Skeletal muscle satellite cell (primary cell): ENCODE data around the gene OGA.

Experiments used
- H3K27me3 ChIP-seq: 2 replicates; pipeline ENCODE4 v1.7.0; 2013; ENCODE audit warnings: low read length; ENCODE audit not compliant: control insufficient read depth, insufficient read depth
- H3K36me3 ChIP-seq: 2 replicates; pipeline ENCODE4 v1.7.0; 2013; ENCODE audit warnings: mild to moderate bottlenecking, control low read depth, low read length; ENCODE audit not compliant: insufficient read depth
- H3K4me1 ChIP-seq: 2 replicates; pipeline ENCODE4 v1.7.0; 2013; ENCODE audit warnings: low read length; ENCODE audit not compliant: control insufficient read depth, insufficient read depth
- H3K4me2 ChIP-seq: 2 replicates; pipeline ENCODE4 v1.7.0; 2013; ENCODE audit warnings: mild to moderate bottlenecking, low read length
- H3K4me3 ChIP-seq: 2 replicates; pipeline ENCODE4 v1.7.0; 2013; ENCODE audit warnings: low read length
- H3K9ac ChIP-seq: 2 replicates; pipeline ENCODE4 v1.7.0; 2013; ENCODE audit warnings: mild to moderate bottlenecking, low read depth, low read length, moderate library complexity
- H3K9me3 ChIP-seq: replicated peaks from 2 replicates; pipeline ENCODE4 v1.7.0; 2013; ENCODE audit warnings: mild to moderate bottlenecking, control low read depth, low read length

The OGA gene

DNA sequence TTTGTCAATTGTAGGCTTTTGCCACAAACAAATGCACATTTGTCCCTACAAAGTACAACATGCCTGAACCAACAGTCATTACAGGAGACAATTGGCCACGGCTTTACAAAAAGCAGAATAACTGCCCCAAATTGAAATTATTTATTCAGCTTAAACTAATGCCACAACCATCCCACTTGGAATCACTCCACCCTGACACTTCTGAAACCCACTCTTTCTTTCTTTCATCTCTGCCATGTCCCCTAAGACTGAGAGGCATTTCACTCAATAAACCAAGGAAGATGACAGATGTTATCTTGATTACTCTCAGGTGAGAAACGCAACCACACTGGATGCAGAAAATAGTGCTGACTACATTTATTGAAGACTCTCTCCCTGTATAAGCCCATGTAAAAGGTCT, 32.4 kb downstream of the OGA start:
- H3K4me1 ChIP-seq = peaks cover 29% of the 10 kb centered on the region
- peaks cover 61% of the 10 kb centered on the region for H3K36me3 ChIP-seq
- no peak overlapping the region for H3K4me2 ChIP-seq
- H3K9ac ChIP-seq = no peak overlapping the region
- no peak overlapping the region for H3K4me3 ChIP-seq
- H3K27me3 ChIP-seq = no peaks in the 10 kb centered on the region
- no peaks in the 10 kb centered on the region for H3K9me3 ChIP-seq

DNA sequence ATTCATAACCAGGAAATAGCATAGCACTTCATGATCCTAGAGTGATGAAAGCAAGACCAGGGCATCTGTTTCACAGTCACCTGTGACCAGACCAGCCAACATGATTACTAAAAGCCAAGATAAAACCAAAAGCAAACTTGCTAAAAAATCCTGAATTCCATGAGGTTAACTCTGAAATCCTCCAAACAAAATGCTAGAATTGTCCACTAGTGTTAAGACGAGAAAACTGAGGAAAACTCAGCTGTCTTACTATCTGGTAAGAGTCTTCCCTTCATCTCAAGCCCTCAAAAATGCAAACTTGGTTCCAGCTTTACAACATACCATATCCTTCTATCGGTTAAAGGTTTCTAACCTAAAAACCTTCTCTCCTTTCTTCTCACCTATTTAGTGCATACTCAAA, 33.7 kb downstream of the OGA start:
- Histone ChIP-seq H3K4me1 (peaks cover 41% of the 10 kb centered on the region), H3K9me3 (no peaks in the 10 kb centered on the region), H3K36me3 (peaks cover 49% of the 10 kb centered on the region), H3K9ac (no peak overlapping the region), H3K4me2 (no peak overlapping the region), H3K27me3 (no peaks in the 10 kb centered on the region), H3K4me3 (no peak overlapping the region)

DNA sequence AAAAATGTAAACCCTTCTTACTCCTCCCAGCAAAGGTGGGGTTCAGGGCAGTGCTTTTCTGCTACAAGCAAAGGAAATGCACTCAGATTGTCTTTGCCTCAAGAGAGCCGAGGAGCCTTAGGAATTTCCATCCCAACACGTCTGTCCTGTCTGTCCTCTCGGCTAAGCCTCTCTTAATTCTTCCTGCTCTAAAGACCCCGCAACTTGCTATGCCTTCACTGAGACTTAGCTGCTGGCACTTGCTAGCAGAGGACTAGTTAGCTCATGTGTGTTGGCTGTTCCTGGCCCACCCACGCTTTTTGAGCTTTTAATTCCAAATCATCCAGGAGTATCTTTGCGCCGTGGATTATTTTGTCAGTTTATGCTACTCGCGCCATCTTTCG, 34.5 kb downstream of the OGA start:
- Histone ChIP-seq H3K4me1 (peaks cover 41% of the 10 kb centered on the region), H3K4me2 (peak overlapping the region; percentile 91), H3K9ac (peak overlapping the region; percentile 93), H3K9me3 (no peaks in the 10 kb centered on the region), H3K36me3 (peaks cover 43% of the 10 kb centered on the region), H3K27me3 (no peaks in the 10 kb centered on the region), H3K4me3 (peak overlapping the region; percentile 87)

DNA sequence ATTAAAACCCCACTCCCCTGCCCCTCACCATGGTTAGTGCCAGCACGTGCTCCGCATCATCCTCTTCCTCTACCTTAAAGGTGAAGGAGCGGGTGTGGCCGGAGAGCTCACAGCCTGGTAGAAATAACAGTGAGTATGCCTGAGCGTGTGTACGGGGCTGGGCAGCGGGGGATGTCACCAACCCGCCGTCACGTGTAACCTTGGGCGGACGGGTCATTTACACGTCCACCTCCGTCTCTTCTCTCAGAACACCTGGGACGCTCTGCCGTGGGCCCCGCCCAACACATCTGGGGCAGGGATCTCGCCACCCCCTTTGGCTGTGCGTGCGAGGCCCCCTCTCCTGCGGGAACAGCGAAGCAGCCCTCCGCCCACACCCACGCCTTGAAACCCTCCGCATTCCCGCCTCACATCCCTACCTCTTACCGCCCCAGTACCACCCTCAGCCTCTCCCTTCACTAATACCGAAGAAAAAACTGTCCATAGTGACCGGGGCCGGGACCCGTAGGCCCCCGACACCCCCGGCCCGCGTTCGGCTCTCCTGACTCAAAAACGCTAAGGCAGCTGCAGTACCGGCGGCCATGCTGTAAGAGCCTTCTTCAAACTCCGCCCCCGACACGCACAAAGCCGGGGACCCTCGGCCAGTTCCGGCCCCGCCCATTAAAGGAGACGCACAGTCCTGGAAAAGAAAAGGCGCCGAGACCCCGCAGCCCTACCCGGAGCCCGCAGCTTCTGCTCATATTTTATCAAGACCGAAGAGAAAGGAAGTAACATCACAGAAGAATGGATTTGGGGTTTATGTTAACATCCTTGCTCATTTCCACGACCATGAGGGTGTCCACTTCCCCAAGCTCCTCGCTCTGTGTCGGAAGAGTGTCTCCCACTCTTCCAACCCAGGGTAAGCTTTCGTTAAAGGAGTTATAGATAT, 35.2 kb downstream of the OGA start, which contains the start of gene NPM3:
Gene NPM3, minus strand, starts transcription at position 636 of the 925 bp plus-strand sequence. Its CDS starts 56 bp downstream, at position 580.
- peaks cover 41% of the 10 kb centered on the region for H3K4me1 ChIP-seq
- H3K4me2 ChIP-seq = peak within 1 kb of the TSS; percentile 91
- H3K36me3 ChIP-seq = peaks cover 39% of the 10 kb centered on the region

DNA sequence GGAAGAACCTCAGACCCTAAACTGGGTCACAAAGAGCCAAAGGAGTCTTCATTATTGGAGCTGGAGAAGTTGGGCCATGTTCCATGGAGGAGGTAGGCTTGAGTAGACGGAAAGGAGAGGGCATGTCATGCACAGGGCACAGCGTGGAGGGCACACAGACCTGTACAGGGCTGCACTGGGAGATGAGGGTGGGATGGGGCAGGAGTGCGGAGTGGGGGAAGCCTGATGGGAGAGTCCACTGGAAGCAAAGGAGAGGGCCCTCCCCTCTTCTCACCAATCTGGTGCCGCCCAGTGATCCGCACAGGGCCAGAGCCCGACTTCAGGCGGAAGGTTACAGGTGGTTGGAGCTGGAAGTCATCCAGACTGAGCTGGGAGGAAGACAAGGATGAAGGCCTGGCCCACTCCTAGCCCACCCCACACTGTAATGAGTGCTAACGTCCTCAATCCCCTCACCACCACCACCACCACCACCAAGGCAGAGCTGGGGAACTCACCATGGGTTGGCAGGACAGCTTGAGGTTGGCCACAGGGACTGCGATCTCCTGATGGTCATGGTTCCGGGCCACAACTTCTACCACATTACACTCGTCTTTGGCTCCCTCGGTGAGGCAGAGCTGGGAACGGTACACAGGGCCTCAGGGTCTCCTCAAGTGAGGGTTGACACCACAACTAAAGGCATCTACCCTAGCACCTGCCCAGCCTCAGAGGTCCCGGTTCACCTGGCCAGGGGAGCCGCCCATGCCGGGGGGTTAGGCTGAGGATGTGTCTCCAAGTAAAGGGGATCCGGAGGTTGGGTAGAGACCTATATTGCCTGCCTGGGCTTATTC, 36.0 kb downstream of the OGA start:
- Histone ChIP-seq H3K4me1 (peaks cover 41% of the 10 kb centered on the region), H3K9ac (peak overlapping the region; percentile 93), H3K9me3 (no peaks in the 10 kb centered on the region), H3K36me3 (peaks cover 34% of the 10 kb centered on the region), H3K4me2 (peak overlapping the region; percentile 91), H3K27me3 (no peaks in the 10 kb centered on the region), H3K4me3 (peak overlapping the region; percentile 87)

More for the DNA sequence above, 35.2 kb downstream of the OGA start, which contains the start of gene NPM3:
- H3K9ac ChIP-seq = peak within 1 kb of the TSS; percentile 93
- H3K9me3 ChIP-seq = no peaks in the 10 kb centered on the region
- no peaks in the 10 kb centered on the region for H3K27me3 ChIP-seq
- H3K4me3 ChIP-seq = peak within 1 kb of the TSS; percentile 87

DNA sequence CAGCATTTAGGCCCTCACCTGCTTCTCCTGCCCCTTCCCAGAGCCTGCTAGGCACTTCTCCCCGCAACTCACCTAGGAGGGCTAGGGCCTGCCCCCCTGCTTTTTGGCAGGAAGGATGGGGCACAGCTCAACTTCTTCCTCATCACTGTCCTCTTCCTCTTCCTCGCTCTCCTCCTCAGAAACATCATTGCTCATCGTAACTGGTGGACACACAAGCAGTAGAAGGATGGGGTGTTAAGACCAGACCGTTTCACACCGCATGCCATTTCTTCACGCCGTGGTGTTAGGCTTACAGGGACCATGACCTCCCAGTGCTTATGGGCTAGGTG, 36.6 kb downstream of the OGA start:
- H3K9ac ChIP-seq = no peak overlapping the region
- H3K27me3 ChIP-seq = peaks cover 3% of the 10 kb centered on the region
- H3K4me2 ChIP-seq = peak overlapping the region; percentile 91
- H3K9me3 ChIP-seq = no peaks in the 10 kb centered on the region
- H3K4me1 ChIP-seq = peaks cover 41% of the 10 kb centered on the region
- peaks cover 28% of the 10 kb centered on the region for H3K36me3 ChIP-seq
- peak overlapping the region; percentile 87 for H3K4me3 ChIP-seq

DNA sequence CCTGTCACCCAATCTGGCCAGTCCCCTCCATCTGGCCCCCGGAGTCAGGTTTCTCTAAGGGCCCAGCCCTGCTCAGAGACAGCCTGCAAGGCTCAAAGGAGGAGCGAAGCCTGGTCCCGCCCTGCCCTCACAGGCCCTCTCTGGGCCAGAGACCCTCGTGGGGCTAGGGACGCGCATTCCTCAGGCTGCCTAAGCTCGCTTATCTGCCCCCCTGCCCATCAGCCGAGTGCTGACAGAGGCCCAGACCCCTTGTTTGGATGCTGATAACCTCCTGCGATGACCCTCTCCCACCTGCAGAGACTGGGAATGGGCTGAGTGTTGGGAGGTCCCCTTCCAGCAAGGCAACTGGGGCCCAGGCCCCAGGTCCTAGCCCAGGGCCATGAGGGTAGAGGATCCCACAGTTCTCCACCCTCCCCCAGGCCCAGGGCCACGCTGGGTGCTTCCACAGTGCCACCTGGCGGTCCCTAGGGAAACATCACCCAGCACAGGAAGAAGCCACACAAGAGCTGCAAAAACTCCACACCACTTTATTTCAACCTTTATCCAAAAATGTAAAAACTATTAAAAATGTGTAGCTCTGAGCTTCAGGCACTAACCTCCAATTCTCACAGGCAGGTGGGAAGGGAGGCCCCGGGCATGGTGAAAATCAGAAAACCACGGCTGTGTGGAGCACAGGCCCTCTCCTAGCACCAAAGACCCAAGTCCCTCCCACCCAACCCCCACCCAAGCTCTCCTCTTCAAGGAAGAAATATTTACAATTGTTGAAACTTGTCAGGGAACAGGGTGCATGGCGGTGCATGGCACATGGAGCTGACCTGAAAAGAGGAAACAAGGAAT, 37.2 kb downstream of the OGA start:
- Histone ChIP-seq H3K9me3 (no peaks in the 10 kb centered on the region), H3K9ac (no peak overlapping the region), H3K4me2 (peak overlapping the region; percentile 91), H3K27me3 (peaks cover 6% of the 10 kb centered on the region), H3K36me3 (peaks cover 22% of the 10 kb centered on the region), H3K4me1 (peaks cover 41% of the 10 kb centered on the region), H3K4me3 (no peak overlapping the region)

DNA sequence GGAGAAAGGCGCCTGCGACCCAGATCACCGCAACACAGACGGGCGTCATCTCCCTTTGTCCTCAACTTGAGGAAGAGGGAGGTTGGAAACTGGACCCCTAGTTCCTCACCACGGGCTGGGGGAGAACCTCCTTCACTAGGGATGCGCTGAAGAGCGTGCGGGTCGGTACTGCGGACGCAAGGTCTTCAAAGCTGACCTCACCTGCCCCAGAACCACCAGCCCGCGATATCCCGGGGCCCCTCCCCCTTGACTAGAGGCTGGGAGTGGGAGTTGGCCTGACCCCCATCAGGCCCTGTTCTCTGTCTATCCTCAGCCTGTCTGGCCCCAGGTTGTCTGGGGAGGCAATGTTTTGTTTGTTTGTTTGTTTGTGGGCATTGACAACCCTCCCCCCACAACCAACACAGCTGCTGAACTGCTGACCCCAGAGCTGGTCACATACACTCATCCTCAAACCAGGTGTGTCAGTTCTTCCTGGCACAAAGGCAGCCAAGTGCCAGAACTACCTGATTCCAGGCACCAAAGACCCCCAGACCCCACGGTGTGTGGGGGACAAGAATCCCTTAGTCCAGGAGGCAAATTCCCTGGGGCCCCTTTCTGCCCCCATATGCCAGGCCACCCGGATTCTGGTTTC, 37.9 kb downstream of the OGA start:
- peaks cover 41% of the 10 kb centered on the region for H3K4me1 ChIP-seq

DNA sequence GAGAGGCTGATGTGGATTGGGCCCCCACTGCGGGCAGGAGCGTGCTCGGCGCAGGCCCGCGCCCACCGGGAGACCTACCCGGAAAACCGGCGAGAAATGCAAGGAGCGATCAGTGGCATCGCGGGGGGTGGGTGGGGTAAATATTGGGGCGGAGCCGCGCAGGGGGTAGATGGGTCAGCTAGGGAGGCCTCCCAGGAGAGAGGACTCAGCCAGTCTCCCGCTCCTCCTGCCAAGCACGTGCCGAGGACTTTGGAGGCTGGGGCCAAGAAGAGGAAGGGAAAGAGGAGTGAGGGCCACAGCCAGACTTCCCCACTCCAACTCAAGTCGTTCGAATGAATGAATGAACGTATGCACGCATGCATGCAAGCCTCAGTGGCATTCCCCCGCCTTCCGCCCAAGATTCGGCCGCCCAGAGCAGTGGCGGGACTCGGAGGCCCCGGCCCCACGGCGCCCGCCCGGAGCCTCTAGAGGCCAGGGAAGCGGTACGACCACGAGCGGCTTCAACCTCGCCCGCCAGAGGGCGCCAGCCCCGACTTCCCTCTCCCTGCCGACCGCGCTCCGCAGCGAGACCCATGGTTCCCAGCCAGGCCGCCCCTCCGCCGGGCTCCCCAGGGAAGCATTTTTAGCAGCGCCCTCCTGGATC, 38.6 kb downstream of the OGA start:
- H3K9me3 ChIP-seq = no peaks in the 10 kb centered on the region
- H3K27me3 ChIP-seq = peaks cover 15% of the 10 kb centered on the region
- peaks cover 9% of the 10 kb centered on the region for H3K36me3 ChIP-seq
- peak overlapping the region; percentile 83 for H3K4me2 ChIP-seq
- peaks cover 40% of the 10 kb centered on the region for H3K4me1 ChIP-seq
- H3K9ac ChIP-seq = peak overlapping the region; percentile 44
- peak overlapping the region; percentile 55 for H3K4me3 ChIP-seq

More for the DNA sequence above, 37.9 kb downstream of the OGA start:
- Histone ChIP-seq H3K9ac (peak overlapping the region; percentile 44), H3K36me3 (peaks cover 16% of the 10 kb centered on the region), H3K9me3 (no peaks in the 10 kb centered on the region), H3K27me3 (peaks cover 9% of the 10 kb centered on the region), H3K4me2 (peak overlapping the region; percentile 83), H3K4me3 (peak overlapping the region; percentile 55)

DNA sequence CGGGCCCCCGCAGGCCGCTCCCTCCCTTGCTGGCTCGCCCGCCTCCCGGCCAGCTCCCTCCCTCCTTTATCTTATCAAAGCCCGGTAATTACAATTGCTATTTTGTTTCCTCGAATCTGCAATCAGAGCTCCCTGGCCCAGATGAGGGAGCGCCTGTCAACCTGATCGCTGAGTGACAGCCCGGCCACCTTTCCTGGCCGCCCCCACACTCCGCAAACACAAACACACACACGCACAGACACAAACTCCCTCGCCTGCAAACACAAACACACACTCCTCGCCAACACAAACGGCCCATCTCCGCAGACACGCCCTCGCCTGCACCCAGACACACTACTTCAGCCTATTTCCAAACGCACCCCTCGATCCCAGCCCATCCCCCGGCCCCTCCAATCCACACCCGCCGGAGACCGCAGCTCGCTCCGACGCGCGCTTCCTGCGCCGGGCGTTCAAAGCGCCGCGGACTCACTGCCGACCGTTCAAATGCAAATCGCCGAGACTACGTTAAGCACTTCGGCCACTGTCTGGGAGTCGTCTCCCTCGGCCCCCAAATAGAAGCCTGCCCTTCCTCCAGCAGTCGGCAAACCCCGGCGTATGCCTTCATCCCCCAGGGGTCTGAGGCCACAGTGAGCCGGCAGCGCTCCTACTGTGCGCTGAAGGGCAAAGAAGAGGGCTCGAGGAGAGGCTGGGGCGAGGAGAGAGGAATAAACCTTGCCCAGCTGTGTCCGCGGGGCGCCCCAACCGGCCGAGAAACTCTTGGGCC, 39.3 kb downstream of the OGA start:
- Histone ChIP-seq H3K27me3 (peaks cover 22% of the 10 kb centered on the region), H3K4me3 (no peak overlapping the region), H3K9ac (no peak overlapping the region), H3K9me3 (no peaks in the 10 kb centered on the region), H3K36me3 (peaks cover 2% of the 10 kb centered on the region), H3K4me1 (peaks cover 33% of the 10 kb centered on the region), H3K4me2 (no peak overlapping the region)
